ENCODE results near the gene SND1. TPM values are rescaled to one million over a fixed set of nuclear protein-coding genes. Genes with fewer than 3 reads are reported as not detected.

Gene SND1
- total and polyA plus RNA-seq, 2 donors (not counting 3 experiments of a cell fraction or from before 2014, with no cell fraction given), result 116 to 249 TPM

- Histone ChIP-seq H3K27ac (ENCODE audit: insufficient read depth, low read depth, low read length) (no peak overlapping the region), H3K9me3 (replicated peaks; ENCODE audit: control insufficient read depth, insufficient read depth, low read length) (no peaks in the 10 kb centered on the region)
Measured at GRCh38 chr7:128056901-128057300, 404.9 kb downstream of the SND1 start.

More at GRCh38 chr7:128056901-128057300, 404.9 kb downstream of the SND1 start:
- POLR2A ChIA-PET, result no interaction called here
- no peaks in the 10 kb centered on the region for H3K27me3 ChIP-seq (ENCODE audit: control insufficient read depth in 2 of 2, insufficient read depth in 2 of 2, low read length in 2 of 2)
- H3K4me3 ChIP-seq (replicated peaks in 1 of 3; ENCODE audit: insufficient read depth in 1 of 3, low read depth in 1 of 3, low read length in 3 of 3), result no peak overlapping the region
- no peaks in the 10 kb centered on the region for H3K9me1 ChIP-seq (replicated peaks; ENCODE audit: control insufficient read depth, extremely low read depth, insufficient read depth, low read length)
- no peak for FAIRE-seq
- H4K20me1 ChIP-seq (replicated peaks; ENCODE audit: control insufficient read depth, extremely low read depth, insufficient read depth, low read length), result no peaks in the 10 kb centered on the region
- TF ChIP-seq MAX (IDR thresholded peaks at IDR 0.05; ENCODE audit: insufficient read depth, insufficient read length) (no peak), FOS (IDR thresholded peaks at IDR 0.05; ENCODE audit: borderline replicate concordance, insufficient read depth, low read length) (no peak), POLR2A (IDR thresholded peaks at IDR 0.05; ENCODE audit: low read depth, low read length) (no peak), JUN (IDR thresholded peaks at IDR 0.05; ENCODE audit: borderline replicate concordance, insufficient read depth, insufficient read length, low read depth) (no peak), GATA2 (IDR thresholded peaks at IDR 0.05; ENCODE audit: insufficient read depth, insufficient read length, low read depth, low read length) (no peak), EZH2 (IDR thresholded peaks at IDR 0.05; ENCODE audit: borderline replicate concordance, low read depth, low read length, severe bottlenecking) (no peak), CTCF (IDR thresholded peaks at IDR 0.05; ENCODE audit: extremely low read depth in 1 of 2, insufficient read depth in 1 of 2, low read depth in 1 of 2, low read length in 2 of 2) (no peak), MYC (IDR thresholded peaks at IDR 0.05; ENCODE audit: low read depth, low read length) (no peak), POLR2AphosphoS5 (IDR thresholded peaks at IDR 0.05; ENCODE audit: insufficient read depth, low read depth, low read length) (no peak)
- BruUV-seq (replicated peaks), result no TSS peak
- H3K4me1 ChIP-seq (ENCODE audit: control insufficient read depth, extremely low read depth, insufficient read depth, low read length), result peaks cover 9% of the 10 kb centered on the region
- intact Hi-C loops (cut with micrococcal nuclease) (no loop called here), dilution Hi-C loops (cut with MboI; ENCODE audit: extremely low pct_ligation_motif_present, low sequenced_read_pairs) (no loop called here)
- no peak for DNase-seq (ENCODE audit: low read depth, low spot score)
- CTCF ChIA-PET, result no interaction called here
- H3K4me2 ChIP-seq (ENCODE audit: insufficient read depth, low read length), result no peak overlapping the region
- H2AFZ ChIP-seq (ENCODE audit: low read depth, low read length), result no peak overlapping the region
- no peaks in the 10 kb centered on the region for H3K79me2 ChIP-seq (ENCODE audit: control insufficient read depth, insufficient read depth, low read length)
- H3K36me3 ChIP-seq (ENCODE audit: control insufficient read depth in 2 of 2, extremely low read depth in 1 of 2, insufficient read depth in 2 of 2, low read length in 2 of 2), result peaks cover 0 to 2% of the 10 kb centered on the region in 2 experiments
- no peak overlapping the region for H3K9ac ChIP-seq (replicated peaks; ENCODE audit: extremely low read depth, insufficient read depth, low read length)

Measured in endothelial cell of umbilical vein (primary cell).